HG02981 (cell line): Measurements from ENCODE around the gene TCP10L.
"Not testable (repeated sequence)": the region's sequence is repeated elsewhere in the genome, so short reads cannot be mapped to it uniquely, and the experiment has no call there.

Experiments used
- ATAC-seq: cut with Tn5 transposase; IDR thresholded peaks from one replicate; pipeline ENCODE4 v1.9.1; 2021; ENCODE audit warnings: mild to moderate bottlenecking, moderate library complexity; ENCODE audit not compliant: unreplicated experiment

Gene TCP10L, protein sequence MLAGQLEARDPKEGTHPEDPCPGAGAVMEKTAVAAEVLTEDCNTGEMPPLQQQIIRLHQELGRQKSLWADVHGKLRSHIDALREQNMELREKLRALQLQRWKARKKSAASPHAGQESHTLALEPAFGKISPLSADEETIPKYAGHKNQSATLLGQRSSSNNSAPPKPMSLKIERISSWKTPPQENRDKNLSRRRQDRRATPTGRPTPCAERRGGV

DNA sequence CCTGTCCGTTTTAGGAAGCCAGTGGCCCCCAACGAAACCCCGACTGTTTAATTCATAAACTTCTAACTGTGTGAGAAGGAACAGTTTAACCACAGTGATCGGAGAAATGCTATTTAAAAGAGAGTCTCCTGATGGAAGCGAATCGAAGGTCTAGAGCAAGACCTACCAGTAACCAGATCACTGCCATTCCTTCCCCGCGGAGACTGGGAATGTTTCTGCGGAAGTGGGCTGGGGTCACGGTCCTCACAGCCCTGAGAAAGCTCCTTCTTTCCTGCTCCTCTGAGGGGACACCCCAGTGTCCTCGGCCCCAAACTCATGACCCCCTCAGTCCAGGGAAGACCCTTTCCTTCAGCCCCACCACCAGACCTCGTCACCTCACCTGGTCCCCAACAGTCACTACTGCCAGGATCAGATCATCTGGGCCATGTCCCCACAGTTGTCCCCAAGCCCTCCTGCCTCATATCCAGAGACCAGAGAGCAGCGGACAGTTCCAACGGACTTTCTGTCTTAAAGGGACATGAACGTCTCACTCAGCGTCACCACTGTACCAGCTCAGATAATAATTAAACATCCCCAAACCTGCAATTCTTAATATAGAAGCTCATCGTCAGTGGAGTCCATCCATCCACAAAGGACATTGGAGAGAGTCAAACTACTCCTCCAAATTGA, at the start of gene TCP10L:
TCP10L (minus strand) TSS at position 482 of the 669 bp plus-strand sequence. CDS start 1,219 bp downstream, outside the sequence.
- ATAC-seq = no peak

DNA sequence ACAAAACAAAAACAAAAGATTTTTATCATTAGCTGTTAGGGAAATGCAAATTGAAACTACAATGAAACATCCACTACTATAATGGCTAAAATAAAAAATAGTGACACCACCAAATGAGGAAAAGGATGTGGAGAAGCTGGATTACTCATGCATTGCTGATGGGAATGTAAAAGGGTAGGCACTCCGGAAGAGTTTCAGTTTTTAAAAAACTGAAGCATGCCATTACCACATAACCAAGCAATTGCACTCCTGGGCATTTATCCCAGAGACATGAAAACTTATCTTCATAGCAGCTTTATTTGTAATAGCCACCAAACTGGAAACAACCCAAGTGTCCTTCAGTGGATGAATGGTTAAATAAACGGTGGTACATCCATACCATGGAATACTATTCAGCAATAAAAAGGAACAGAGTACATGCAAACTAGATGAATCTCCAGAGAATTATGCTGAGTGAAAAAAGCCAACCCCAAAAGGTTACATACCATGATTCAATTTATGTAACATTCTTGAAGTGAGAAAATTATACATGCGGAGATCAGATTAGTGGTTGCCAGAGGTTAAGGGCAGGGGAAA, 41.4 kb upstream of the TCP10L start:
- no peak for ATAC-seq

DNA sequence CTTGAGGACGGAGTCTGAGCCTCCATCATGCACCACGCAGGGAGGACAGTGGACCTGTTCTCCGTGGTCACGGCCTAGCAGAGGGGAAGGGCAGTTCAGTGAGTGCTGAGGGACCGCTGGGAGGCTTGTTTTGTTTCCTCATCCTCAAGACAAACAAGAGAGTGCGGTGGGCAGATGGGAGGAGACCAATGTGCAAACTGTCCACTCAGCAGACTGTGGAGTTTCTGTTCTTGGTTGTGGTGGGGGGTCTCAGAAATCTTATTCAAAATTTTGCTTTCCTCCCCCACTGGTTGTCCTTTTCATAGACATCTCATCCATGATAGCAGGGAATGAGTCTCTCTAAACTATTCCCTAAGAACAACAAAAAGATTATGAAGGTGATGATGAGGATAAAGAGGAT, 32.9 kb upstream of the TCP10L start:
- ATAC-seq = not testable (repeated sequence)

DNA sequence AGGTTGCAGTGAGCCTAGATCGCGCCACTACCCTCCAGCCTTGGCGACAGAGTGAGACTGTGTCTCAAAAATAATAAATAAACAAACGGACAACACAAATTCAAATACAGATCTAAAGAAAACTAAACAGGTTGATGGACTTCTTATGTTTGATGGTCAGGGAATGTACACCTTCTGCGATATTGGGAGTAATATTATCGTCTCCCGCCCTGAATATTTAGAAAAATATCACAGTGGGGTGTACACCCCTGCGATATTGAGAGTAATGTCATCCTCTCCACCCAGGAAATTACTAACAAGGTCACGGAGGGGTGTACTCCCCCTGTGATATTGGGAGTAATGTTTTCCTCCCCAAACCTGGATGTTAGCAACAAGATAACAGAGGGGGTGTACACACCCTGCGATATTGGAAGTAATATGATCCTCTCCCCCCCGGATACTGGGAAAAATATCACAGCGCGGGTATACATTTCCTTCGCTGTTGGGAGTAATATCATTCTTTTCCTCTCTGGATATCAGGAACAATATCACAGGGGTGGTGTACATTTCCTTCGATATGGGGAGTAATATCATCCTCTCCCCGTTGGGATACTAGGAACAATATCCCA, 28.2 kb upstream of the TCP10L start:
- ATAC-seq = no peak

DNA sequence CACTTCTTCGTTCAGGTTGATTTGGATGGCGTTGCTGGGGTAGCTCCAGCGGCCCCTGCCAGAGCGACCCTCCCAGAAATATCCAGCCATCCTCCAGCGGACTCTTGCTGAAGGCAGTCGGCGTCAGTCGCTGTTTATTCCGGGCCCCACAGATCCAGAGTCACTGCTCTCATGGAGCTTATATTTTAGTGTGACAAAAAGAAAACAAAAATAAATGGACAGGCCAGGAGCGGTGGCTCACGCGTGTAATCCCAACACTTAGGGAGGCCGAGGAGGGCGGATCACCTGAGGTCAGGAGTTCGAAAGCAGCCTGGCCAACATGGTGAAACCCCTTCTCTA, 27.6 kb upstream of the TCP10L start:
- ATAC-seq = no peak

DNA sequence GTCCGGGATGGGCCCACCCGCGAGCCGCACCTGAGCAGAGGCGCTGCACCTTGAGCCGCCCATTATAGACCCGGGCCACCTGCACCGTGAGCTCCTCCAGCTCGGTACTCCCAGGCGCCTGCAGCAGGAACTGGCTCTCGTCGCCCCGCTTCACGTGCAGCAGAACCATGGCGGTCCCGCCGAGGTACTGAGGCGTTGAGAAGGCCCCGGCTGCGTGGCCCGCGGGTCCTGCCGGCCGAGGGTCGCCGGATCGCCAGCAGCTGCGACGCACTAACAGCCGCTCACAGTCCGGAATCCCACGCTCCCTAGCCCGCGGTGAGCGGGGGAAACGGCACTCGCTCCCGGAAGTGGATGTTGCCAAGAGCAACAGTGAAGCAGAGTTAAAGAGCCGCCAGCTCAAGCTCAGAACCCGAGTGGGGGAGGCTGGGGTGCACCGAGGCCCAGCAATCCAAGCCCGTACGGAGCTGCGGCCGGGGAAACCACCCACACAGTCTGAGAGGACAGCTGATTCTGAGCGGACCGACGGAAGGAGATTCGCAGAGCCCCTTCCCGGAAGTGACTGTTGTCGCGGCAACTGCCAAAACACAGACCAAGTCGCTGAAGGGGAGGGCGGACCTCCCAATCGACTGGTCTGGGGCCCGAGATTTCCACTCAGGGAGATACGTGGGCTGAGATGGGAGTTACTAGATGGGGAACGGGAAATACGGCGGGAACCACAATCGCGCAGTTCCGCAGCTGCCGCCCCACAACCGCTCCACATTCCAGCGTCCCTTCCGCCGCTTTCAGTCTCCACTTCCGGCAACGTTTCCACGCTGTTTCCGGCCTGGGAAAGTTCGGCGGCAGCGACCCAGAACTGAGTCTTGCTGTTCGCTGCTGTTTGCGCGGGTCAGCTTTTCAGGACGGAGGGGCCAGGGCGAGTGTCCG, 27.0 kb upstream of the TCP10L start, which contains the start of gene CFAP298:
CFAP298 (minus strand) TSS at position 303 of the 924 bp plus-strand sequence; CDS start at position 169, 134 bp downstream.
- peak; percentile 93 for ATAC-seq

DNA sequence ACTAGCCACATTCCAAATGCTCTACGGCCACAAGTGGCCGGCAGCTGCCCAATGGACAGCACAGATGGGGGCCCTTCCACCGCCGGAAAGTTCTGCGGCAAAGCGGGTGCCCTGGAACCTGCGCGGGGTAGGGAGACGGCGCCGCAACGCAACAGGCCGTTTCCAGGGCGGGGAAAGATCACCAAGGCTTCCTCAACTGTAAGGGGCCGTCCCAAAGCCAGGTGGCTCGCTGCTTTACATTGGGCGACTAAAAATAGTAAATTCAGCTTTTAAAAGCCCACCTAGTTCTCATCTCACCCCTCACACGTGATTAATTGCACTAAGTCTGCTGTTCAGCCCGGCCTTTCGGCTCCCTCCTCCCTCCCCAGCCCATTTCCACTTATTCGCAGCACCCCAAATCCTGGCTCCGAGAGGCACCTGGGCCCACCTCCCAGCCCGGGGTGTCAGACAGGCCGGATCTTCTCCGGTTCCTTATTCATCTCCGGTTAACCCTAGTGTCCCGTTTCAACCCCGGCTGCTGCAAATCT, 26.2 kb upstream of the TCP10L start:
- peak; percentile 7 for ATAC-seq

DNA sequence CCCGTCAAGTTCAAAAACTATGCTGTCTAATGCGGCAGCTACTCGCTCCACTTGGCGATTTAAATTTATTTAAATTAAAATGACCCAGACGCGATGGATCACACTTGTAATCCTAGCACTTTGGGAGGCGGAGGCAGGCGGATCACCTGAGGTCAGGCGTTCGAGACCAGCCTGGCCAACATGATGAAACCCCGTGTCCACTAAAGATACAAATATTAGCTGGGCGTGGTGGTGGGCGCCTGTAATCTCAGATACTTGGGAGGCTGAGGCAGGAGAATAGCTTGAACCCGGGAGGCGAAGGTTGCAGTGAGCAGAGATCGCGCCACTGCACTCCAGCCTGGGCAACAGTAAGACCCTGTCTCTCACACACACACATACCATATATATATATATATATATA, 25.6 kb upstream of the TCP10L start:
- not testable (repeated sequence) for ATAC-seq

DNA sequence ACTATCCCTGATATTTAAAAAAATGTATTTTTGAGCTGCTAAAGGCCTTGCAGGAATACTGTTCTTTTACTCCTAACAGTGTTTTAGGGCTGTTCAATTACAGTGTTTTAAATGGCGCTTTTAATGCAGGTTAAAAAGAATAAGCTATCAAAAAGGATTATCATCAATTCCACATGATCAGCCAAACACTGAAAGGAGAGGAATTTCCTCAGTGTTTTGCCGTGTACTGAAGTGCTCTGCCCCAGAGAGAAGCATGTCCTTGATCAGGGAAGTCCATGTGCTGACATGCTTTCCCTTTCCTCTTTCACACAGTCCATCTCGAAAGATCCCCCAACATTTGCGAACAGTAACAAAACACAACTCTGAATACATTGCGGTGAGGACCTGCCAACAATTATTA, 23.5 kb upstream of the TCP10L start:
- no peak for ATAC-seq

DNA sequence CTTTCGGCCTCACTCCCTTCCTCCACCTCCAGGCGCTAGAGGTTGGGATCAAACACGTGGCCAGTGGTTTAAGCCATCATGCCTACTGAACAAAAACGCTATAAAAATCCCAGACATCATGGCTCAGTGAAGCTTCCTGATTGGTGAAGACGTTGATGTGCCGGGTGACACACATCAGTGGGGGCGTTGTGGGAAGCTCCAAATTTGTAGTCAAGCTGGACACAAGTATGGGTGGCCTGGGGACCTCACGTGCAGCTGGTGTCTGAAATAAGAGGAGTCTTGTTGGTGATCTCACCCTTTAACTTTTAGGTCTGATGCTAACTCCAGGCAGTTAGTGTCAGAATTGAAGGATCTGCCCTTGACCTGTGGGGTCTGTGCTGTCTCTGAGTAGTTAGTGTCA, 20.1 kb upstream of the TCP10L start:
- no peak for ATAC-seq

DNA sequence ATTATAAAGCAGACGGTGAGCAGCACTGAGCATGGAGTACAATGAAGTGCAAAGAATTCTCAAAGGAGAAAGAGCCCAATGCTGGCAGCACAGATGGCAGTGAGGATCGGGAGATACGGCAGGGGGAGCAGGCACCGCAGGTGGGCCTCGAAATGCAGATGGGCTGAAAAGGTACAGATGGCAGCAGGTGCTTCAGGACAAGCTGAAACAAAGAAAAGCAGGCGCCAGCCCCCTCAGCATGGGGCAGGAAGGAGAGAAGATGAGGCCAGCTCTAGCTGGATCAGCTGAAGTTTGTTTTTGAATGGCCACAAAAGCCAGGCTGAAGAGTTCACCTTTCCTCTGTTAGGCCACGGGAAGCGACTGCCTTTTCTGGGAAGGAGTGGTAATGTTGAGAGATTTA, 19.1 kb upstream of the TCP10L start:
- no peak for ATAC-seq

DNA sequence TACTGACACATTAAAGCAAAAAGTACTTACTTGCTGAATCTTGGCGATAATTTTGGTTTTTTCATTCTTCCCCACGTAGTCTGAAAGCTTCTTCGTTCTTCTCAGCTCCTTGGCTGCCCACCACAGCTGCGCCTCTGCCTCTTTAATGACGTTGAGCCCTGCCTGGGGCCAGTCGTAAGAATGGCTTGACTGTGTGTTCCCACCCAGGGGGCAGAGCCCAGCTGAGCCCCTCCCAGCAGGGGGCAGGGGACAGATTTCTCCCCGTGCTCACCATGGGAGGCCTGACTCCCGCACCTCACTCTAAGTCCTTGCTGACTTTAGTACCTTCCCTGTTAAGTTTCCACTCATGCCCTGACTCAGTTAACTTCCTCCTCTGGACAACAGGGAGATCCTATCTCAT, 17.8 kb upstream of the TCP10L start:
- no peak for ATAC-seq

DNA sequence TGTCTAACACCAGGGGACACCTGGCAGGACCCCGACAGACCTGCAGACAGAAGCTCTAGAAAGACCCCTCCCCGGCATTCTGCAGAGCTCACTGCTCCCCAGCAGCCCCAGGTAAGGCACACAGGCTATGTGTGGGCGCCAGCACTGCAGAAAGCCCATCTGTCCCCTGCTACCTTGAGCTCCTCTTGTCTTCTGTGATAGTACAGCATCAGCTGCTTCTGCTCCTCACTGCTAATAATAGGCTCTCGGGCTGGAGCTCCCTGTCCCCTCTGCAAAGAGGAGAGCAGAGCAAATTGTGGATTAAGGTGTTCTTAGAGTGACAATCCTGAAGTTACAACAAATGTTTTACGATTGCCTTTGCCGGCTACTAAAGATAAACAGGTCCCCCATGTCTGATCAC, 16.8 kb upstream of the TCP10L start:
- no peak for ATAC-seq

DNA sequence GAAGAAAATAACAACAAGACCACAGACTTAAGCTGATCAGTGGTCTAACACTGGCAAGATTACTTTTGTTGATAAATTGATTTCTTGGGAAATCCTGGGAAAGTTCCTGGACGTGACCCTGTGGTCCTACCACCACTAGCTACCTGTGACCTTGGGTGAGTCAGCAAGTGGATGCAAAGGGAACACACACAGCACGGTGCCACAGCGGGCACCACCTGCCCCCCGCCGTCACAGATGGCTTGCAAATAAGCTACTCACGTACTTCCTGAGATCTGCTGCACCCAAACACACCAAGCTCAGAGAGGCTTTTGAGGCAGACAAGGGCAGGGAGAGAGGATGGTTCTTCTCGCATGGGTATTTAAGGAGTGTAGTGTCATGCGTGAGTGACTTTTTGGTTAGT, 14.2 kb upstream of the TCP10L start:
- no peak for ATAC-seq

DNA sequence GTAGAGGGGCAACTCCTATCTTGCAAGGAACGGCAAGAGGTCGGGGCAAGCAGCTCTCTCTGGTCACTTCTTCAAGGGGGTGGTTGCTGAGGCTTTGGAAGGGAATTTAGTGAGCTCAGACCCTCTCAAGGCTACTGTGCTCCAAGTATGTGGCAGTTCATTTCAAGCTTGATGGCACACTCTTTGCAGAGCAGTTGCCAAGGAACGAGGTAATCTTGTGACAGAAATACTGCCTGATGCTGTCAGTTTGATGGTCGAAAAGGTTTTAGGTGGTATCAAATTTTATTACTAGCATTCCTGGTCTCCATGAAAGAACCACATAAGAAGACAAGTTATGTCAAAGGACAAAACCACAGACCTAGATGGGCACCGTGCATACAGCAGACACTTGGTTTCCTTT, 13.8 kb upstream of the TCP10L start:
- ATAC-seq = no peak

DNA sequence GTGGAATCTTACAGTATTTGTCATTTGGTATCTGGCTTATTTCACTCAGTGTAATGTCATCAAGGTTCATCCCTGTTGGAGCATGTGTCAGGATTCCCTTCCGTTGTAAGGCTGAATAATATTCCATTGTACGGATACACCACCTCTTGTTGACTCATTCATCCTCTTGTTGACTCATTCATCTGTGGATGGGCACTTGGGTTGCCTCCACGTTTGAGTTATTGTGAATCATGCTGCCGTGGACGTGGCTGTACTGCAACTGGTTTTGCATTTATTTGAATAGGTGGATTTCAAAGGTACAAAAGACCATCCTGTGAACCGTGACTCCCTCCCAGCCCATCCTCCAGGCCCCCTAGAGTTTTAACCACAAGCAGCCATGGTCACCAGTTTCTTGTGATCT, 11.9 kb upstream of the TCP10L start:
- ATAC-seq = no peak

DNA sequence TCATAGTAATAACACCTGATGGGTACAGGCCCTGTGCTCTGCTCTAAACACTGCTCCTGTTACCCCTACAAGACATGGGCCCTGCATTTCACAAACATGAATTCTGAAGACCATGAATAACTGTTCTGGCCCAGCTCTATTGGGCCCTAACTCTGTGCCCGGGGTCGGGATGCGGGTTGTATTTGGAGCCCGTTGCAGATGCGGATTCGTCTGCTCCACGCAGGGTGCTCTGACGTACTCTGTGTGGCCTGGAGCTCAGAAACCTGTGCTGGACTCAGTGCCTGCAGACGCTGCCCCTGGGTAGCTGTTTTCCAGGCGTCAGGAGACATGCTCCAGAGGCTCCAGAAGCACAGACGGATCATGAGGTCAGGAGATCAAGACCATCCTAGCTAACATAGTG, 10.1 kb upstream of the TCP10L start:
- no peak for ATAC-seq

DNA sequence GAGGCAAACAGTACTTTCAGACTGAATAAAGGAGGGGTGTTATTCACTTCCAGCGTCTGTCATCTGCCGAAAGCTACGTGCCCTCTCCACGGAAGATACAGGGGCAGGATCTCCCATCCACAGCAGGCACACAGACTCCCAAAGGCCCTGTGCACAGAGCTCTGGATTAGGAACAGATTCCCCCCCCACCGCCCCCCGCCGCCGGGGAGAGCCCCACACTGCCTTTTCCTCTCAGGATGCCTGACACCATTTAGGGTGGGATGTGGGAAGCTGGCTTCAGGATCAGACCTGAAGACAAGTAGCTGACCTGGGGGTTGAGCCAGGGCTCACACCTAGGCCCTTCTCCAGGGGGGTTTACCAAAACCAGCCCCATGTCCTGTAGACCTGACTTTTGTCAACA, 8.4 kb upstream of the TCP10L start:
- no peak for ATAC-seq

DNA sequence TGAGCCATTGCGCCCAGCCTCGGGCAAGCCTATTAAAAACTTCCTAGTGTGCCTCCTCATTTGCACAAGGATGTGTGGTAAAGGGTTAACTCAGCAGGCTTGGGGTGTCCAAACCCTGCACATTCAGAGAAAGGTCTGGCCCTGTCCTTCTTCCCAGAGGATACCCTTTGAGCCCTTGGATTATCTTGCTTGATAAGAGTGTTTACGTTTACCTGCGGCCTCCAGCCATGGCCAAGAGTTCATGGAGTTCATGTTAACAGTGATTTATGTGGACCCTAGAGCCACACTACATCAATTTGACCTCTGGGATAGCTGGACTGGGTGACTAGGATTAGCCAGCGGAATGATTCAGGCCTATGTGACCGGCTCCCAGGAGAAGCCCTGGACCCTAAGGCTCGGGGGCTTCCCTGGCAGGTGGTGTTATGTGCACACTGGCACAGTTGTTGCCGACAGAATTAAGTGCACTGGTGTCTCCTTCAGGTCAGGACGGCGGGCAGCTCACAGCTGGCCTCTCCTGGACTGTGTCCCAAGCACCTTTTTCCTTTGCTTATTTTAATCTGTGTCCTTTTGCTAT, 7.7 kb upstream of the TCP10L start:
- ATAC-seq = no peak

DNA sequence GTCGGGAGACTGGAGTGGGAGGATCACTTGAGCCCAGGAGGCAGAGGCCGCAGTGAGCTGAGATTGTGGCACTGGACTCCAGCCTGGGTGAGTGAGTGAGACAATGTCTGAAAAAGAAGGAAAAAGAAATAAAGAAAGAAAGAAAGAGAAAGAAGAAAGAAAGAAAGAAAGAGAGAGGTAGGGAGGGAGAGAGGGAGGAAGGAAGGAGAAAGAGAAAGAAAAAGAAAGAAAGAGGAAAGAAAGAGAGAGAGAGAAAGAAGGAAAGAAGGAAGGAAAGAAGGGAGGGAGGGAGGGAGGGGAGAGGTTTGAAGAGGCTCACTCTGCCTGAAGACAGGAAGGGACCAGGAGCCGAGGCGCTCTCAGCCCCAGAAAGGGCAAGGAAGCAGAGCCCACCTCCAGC, 4.8 kb upstream of the TCP10L start:
- no peak for ATAC-seq
